AG04450 (cell line): Measurements from ENCODE around the gene SMIM23. TPM values are rescaled to one million over a fixed set of nuclear protein-coding genes. Genes with fewer than 3 reads are reported as not detected.

ENCODE experiments used
- CTCF ChIA-PET: fragments of 300-600, 350-600 bp; formaldehyde crosslinking; extraction: SDS; loops from one replicate; lab custom pipeline; 2022; ENCODE audit warnings: antibody characterized with exemption, inconsistent platforms; lab: Charles Lee
- POLR2A ChIA-PET: fragments of 350-600 bp; formaldehyde crosslinking; extraction: SDS; loops from one replicate; lab custom pipeline; 2021; ENCODE audit warnings: antibody characterized with exemption, inconsistent platforms; lab: Yijun Ruan, JAX
- DNase-seq: peaks from one replicate; pipeline ENCODE4 v3.0.0-alpha.2; 2011; ENCODE audit warnings: low read depth, low spot score
- H3K27ac ChIP-seq: one replicate; pipeline ENCODE4 v1.5.1; 2012; ENCODE audit warnings: low read depth, low read length, control low read depth
- H3K27me3 ChIP-seq: one replicate; pipeline ENCODE4 v1.6.0; 2012; ENCODE audit warnings: low read length; ENCODE audit not compliant: control insufficient read depth, insufficient read depth
- H3K4me3 ChIP-seq: 2 replicates; pipeline ENCODE4 v1.5.1; 2011; ENCODE audit warnings: mild to moderate bottlenecking, low read depth, low read length, control low read depth
- H3K9me3 ChIP-seq: 2 replicates; pipeline ENCODE4 v1.5.1; 2012; ENCODE audit warnings: low read length; ENCODE audit not compliant: control insufficient read depth, insufficient read depth
- polyA plus RNA-seq: library from polyadenylated mRNA; depleted of rRNA; stranded (reverse); fragments of >200 nt; gene quantifications from 2 replicates; pipeline ENCODE4 v1.2.3, GENCODE V29; 2011
- TF ChIP-seq, protein P1 (sequence below): IDR thresholded peaks from 2 replicates; pipeline ENCODE4 v1.5.1; 2011; ENCODE audit warnings: low read depth, low read length, control low read depth, inconsistent platforms

The SMIM23 gene
- polyA plus RNA-seq, 1 experiment: not detected

DNA sequence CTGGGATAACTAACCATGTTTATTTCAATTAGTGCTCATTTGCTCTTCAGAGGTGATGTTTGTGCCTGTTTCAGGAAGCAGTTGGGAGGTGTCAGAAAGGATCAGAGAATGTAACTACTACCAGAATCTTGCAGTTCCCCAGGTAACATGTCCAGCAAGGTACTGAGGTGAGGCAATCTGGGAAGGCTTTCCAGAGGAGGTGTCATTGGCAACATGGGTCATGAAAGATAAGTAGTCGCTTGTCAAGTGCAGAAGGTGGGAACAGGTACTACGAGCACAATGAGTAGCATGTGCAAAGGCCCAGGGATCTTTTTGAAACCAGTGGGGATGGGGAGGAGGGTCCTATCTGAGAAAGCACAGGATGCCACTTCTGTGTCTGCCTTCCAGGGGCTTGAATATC is 4.8 kb downstream of the SMIM23 start:
- no peak for DNase-seq
- H3K27me3 ChIP-seq: peaks cover 21% of the 10 kb centered on the region
- TF ChIP-seq, protein P1, sequence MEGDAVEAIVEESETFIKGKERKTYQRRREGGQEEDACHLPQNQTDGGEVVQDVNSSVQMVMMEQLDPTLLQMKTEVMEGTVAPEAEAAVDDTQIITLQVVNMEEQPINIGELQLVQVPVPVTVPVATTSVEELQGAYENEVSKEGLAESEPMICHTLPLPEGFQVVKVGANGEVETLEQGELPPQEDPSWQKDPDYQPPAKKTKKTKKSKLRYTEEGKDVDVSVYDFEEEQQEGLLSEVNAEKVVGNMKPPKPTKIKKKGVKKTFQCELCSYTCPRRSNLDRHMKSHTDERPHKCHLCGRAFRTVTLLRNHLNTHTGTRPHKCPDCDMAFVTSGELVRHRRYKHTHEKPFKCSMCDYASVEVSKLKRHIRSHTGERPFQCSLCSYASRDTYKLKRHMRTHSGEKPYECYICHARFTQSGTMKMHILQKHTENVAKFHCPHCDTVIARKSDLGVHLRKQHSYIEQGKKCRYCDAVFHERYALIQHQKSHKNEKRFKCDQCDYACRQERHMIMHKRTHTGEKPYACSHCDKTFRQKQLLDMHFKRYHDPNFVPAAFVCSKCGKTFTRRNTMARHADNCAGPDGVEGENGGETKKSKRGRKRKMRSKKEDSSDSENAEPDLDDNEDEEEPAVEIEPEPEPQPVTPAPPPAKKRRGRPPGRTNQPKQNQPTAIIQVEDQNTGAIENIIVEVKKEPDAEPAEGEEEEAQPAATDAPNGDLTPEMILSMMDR: no peak
- no peaks in the 10 kb centered on the region for H3K9me3 ChIP-seq
- no peak overlapping the region for H3K4me3 ChIP-seq
- POLR2A ChIA-PET: no interaction called here
- CTCF ChIA-PET: no interaction called here
- H3K27ac ChIP-seq: no peak overlapping the region

GRCh38 chr5:171794470-171794960 is 8.9 kb downstream of the SMIM23 start:
- Histone ChIP-seq H3K9me3 (no peaks in the 10 kb centered on the region), H3K27ac (no peak overlapping the region), H3K27me3 (peaks cover 39% of the 10 kb centered on the region), H3K4me3 (no peak overlapping the region)
- ChIA-PET CTCF (no interaction called here), POLR2A (no interaction called here)
- no peak for DNase-seq
- TF ChIP-seq, protein P1: no peak

DNA sequence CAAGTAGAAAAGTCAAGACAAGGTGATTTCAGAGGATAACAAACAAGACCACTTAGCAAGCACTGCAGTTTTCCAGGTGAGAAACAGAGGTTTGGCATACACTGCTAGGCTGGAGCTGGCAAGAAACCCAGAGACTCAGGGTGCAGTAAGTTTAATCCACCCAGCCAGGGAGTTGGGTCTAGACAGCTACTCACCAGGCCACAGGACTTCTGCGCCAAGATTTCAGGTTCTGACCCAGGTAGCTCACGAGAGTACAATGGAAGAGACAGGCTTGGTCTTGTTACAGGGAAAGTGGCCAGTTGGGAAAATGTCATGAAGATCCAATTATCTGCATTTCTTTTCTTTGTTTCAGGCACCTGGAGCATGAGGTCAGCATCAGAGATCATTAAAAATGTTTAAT is 9.8 kb downstream of the SMIM23 start:
- TF ChIP-seq, protein P1: no peak
- Histone ChIP-seq H3K9me3 (no peaks in the 10 kb centered on the region), H3K4me3 (no peak overlapping the region), H3K27ac (no peak overlapping the region), H3K27me3 (peaks cover 37% of the 10 kb centered on the region)
- POLR2A ChIA-PET: no interaction called here
- no peak for DNase-seq
- CTCF ChIA-PET: no interaction called here

- no peaks in the 10 kb centered on the region for H3K9me3 ChIP-seq
- no peak overlapping the region for H3K4me3 ChIP-seq
- ChIA-PET CTCF (no interaction called here), POLR2A (no interaction called here)
- H3K27ac ChIP-seq: no peak overlapping the region
- peaks cover 32% of the 10 kb centered on the region for H3K27me3 ChIP-seq
- DNase-seq: no peak
- TF ChIP-seq, protein P1: no peak
These were observed 10.8 kb downstream of the SMIM23 start for GRCh38 chr5:171796436-171796835.

- peaks cover 34% of the 10 kb centered on the region for H3K27me3 ChIP-seq
- DNase-seq: no peak
- CTCF ChIA-PET: no interaction called here
- H3K4me3 ChIP-seq: no peak overlapping the region
- POLR2A ChIA-PET: no interaction called here
- H3K9me3 ChIP-seq: no peaks in the 10 kb centered on the region
- TF ChIP-seq, protein P1: no peak
- no peak overlapping the region for H3K27ac ChIP-seq
These were observed 11.9 kb downstream of the SMIM23 start for GRCh38 chr5:171797543-171797942.
